SK-N-MC (cell line): ENCODE results near the gene GJD3.

ENCODE experiments used
- DNase-seq: peaks from one replicate; pipeline ENCODE4 v3.0.0-alpha.2; 2011; ENCODE audit warnings: low read depth, low spot score
- H3K27ac ChIP-seq: fragments of 200-600 bp; sonication (generic); 2 replicates; pipeline ENCODE4 v1.5.1; 2016; ENCODE audit warnings: mixed run types
- H3K36me3 ChIP-seq: fragments of 200-600 bp; sonication (generic); 2 replicates; pipeline ENCODE4 v1.6.1; 2017; ENCODE audit warnings: antibody characterized with exemption, low read length, mixed read lengths; ENCODE audit not compliant: insufficient read depth
- H3K4me3 ChIP-seq: fragments of 200-600 bp; sonication (generic); 2 replicates; pipeline ENCODE4 v1.5.1; 2016
- H3K9ac ChIP-seq: fragments of 200-600 bp; sonication (generic); 2 replicates; pipeline ENCODE4 v1.8.0; 2017; ENCODE audit warnings: mixed run types, mixed read lengths; ENCODE audit not compliant: insufficient read length
- H3K9me3 ChIP-seq: fragments of 200-600 bp; sonication (generic); 2 replicates; pipeline ENCODE4 v1.6.1; 2017; ENCODE audit warnings: low read depth, mild to moderate bottlenecking, antibody characterized with exemption, low read length, moderate library complexity, mixed read lengths
- EZH2 ChIP-seq: fragments of 200-600 bp; sonication (generic); IDR thresholded peaks from one replicate; pipeline ENCODE4 v1.6.1; 2017; ENCODE audit warnings: antibody characterized with exemption
- FOXP2 ChIP-seq: optimal IDR thresholded peaks from 2 replicates; pipeline ENCODE3; 2011; ENCODE audit warnings: mild to moderate bottlenecking, moderate library complexity; ENCODE audit not compliant: insufficient read depth; ENCODE audit errors: extremely low read length, control extremely low read depth
- POLR2AphosphoS5 ChIP-seq: IDR thresholded peaks from 2 replicates; pipeline ENCODE4 v1.6.1; 2012; ENCODE audit warnings: mild to moderate bottlenecking, low read depth, low read length, borderline replicate concordance

Gene GJD3

GRCh38 chr17:40341808-40342503, 22.6 kb downstream of the GJD3 start:
- Histone ChIP-seq H3K9ac (no peak overlapping the region), H3K36me3 (peaks cover 11% of the 10 kb centered on the region; the same call in 1 of the 2 replicates), H3K4me3 (peak overlapping the region; percentile 49), H3K27ac (no peak overlapping the region; the same call in 1 of the 2 replicates), H3K9me3 (no peaks in the 10 kb centered on the region)
- no peak for DNase-seq
- no peak for TF ChIP-seq EZH2

- H3K4me3 ChIP-seq = no peak overlapping the region
- no peaks in the 10 kb centered on the region for H3K9me3 ChIP-seq
- DNase-seq = no peak
- H3K9ac ChIP-seq = no peak overlapping the region
- TF ChIP-seq EZH2 (no peak), POLR2AphosphoS5 (no peak), FOXP2 (no peak)
- H3K27ac ChIP-seq = no peak overlapping the region
- H3K36me3 ChIP-seq = peaks cover 11% of the 10 kb centered on the region; the same call in 1 of the 2 replicates
These were observed 23.4 kb downstream of the GJD3 start for GRCh38 chr17:40340880-40341807.

- no peak overlapping the region for H3K9ac ChIP-seq
- no peaks in the 10 kb centered on the region for H3K9me3 ChIP-seq
- no peak overlapping the region; the same call in 1 of the 2 replicates for H3K27ac ChIP-seq
- DNase-seq = no peak
- TF ChIP-seq POLR2AphosphoS5 = no peak
- peaks cover 11% of the 10 kb centered on the region; the same call in 1 of the 2 replicates for H3K36me3 ChIP-seq
- no peak overlapping the region for H3K4me3 ChIP-seq
These were observed 24.2 kb downstream of the GJD3 start for GRCh38 chr17:40340327-40340726.

- Histone ChIP-seq H3K4me3 (no peak overlapping the region), H3K9ac (no peak overlapping the region), H3K27ac (peak overlapping the region; percentile 50; the same call in 1 of the 2 replicates), H3K36me3 (peaks cover 11% of the 10 kb centered on the region; the same call in 1 of the 2 replicates), H3K9me3 (no peaks in the 10 kb centered on the region)
- no peak for DNase-seq
- TF ChIP-seq FOXP2 (no peak), EZH2 (no peak)
These were observed 25.4 kb downstream of the GJD3 start for GRCh38 chr17:40338941-40339649.

GRCh38 chr17:40338058-40338457, 26.5 kb downstream of the GJD3 start:
- H3K9me3 ChIP-seq = no peaks in the 10 kb centered on the region
- DNase-seq = no peak
- H3K27ac ChIP-seq = no peak overlapping the region
- no peak overlapping the region for H3K4me3 ChIP-seq
- peaks cover 11% of the 10 kb centered on the region; the same call in 1 of the 2 replicates for H3K36me3 ChIP-seq
- H3K9ac ChIP-seq = no peak overlapping the region
- no peak for TF ChIP-seq FOXP2
- TF ChIP-seq POLR2AphosphoS5 = no peak
- TF ChIP-seq EZH2 = no peak

GRCh38 chr17:40337351-40337750, 27.2 kb downstream of the GJD3 start:
- no peak for DNase-seq
- Histone ChIP-seq H3K9me3 (no peaks in the 10 kb centered on the region), H3K27ac (no peak overlapping the region), H3K9ac (no peak overlapping the region), H3K4me3 (no peak overlapping the region), H3K36me3 (peaks cover 16% of the 10 kb centered on the region; the same call in 1 of the 2 replicates)
- TF ChIP-seq EZH2 (no peak), FOXP2 (no peak), POLR2AphosphoS5 (no peak)

- Histone ChIP-seq H3K27ac (no peak overlapping the region), H3K9ac (no peak overlapping the region), H3K9me3 (no peaks in the 10 kb centered on the region), H3K4me3 (no peak overlapping the region), H3K36me3 (peaks cover 33% of the 10 kb centered on the region)
- no peak for DNase-seq
- TF ChIP-seq POLR2AphosphoS5 (no peak), EZH2 (no peak), FOXP2 (no peak)
These were observed 28.9 kb downstream of the GJD3 start for GRCh38 chr17:40335620-40336019.

- Histone ChIP-seq H3K9ac (no peak overlapping the region), H3K4me3 (no peak overlapping the region), H3K27ac (no peak overlapping the region), H3K36me3 (peaks cover 28% of the 10 kb centered on the region), H3K9me3 (no peaks in the 10 kb centered on the region)
- TF ChIP-seq FOXP2 (no peak), EZH2 (no peak), POLR2AphosphoS5 (no peak)
- DNase-seq = no peak
These were observed 30.6 kb downstream of the GJD3 start for GRCh38 chr17:40333781-40334448.
